Right lobe of liver (tissue), 6 donors: ENCODE results near the gene HCN3. TPM values are rescaled to one million over a fixed set of nuclear protein-coding genes. Genes with fewer than 3 reads are reported as not detected.

ENCODE experiments used
- ATAC-seq, 4 donors: fragments of 200-7000 bp; cut with Tn5 transposase; one replicate each; pipeline ENCODE4 v1.9.1; 2020; ENCODE audit warnings: mild to moderate bottlenecking in 4 of 4, moderate library complexity in 4 of 4
- DNase-seq, 3 donors: peaks; one replicate each; pipeline ENCODE4 v3.0.0-alpha.2; 2020
- H3K27ac ChIP-seq, 3 donors: fragments of 200-600 bp; one replicate each; pipeline ENCODE4 v1.8.0; 2022
- H3K27me3 ChIP-seq, 2 donors: fragments of 200-600 bp; one replicate each; pipeline ENCODE4 v1.8.0; 2022
- H3K36me3 ChIP-seq, 4 donors: fragments of 200-600 bp; sonication (generic) in 1 of 4; one replicate each; pipeline versions ENCODE4 v1.5.1 to v1.8.0; 2017 to 2022; ENCODE audit warnings: control low read depth in 1 of 4
- H3K4me1 ChIP-seq, 4 donors: fragments of 200-600 bp; sonication (generic) in 1 of 4; one replicate each; pipeline versions ENCODE4 v1.5.1 to v1.8.0; 2017 to 2022; ENCODE audit warnings: control low read depth in 1 of 4
- H3K4me3 ChIP-seq, 3 donors: fragments of 200-600 bp; one replicate each; pipeline ENCODE4 v1.8.0; 2022
- H3K9me3 ChIP-seq, 4 donors: fragments of 200-600 bp; sonication (generic) in 1 of 4; one replicate each; pipeline versions ENCODE4 v1.5.1 to v1.8.0; 2017 to 2022; ENCODE audit warnings: control low read depth in 1 of 4
- CTCF ChIP-seq, 4 donors: fragments of 200-600 bp in 3 of 4; fragments of 450-650 bp in 1 of 4; IDR thresholded peaks; one replicate each; pipeline versions ENCODE4 v1.5.1 to v1.8.0; 2016 to 2022; ENCODE audit warnings: antibody characterized with exemption in 4 of 4, mild to moderate bottlenecking in 2 of 4
- POLR2A ChIP-seq: fragments of 450-650 bp; IDR thresholded peaks from one replicate; pipeline ENCODE4 v1.6.1; 2017; ENCODE audit warnings: antibody characterized with exemption, mild to moderate bottlenecking
- WGBS: methylation state at CpG from one replicate; pipeline ENCODE4 v1.1.6; 2018; ENCODE audit warnings: low coverage, low lambda C conversion rate; ENCODE audit not compliant: insufficient coverage; ENCODE audit errors: missing lambda C conversion rate; 5-methylcytosine and 5-hydroxymethylcytosine counted together
- intact Hi-C, 2 donors: fragments of 100-400 bp; cut with DNase I; formaldehyde crosslinking; loops; one replicate each; pipeline versions ENCODE4 v1.11.2 to v1.14.1; 2022
- total RNA-seq, 6 experiments: library from RNA; depleted of rRNA in 2 of 6; stranded (reverse); fragments of >200 nt in 2 of 6; fragmentation: NEBNext Ultra II Directional in 3 of 6; extraction: Animal tissue kit (Norgen Biotek cat#: 25700) in 3 of 6; gene quantifications; one replicate each; pipeline versions ENCODE4 v1.1.0 to v1.2.4, GENCODE V29; 2016 to 2023
- donor health status: DM: no; HTN: yes; CAD: no.
- donor health status: DM: no; HTN: no; CAD: no.
- donor health status: DM: no; HTN: no; CAD: no.
- donor health status: DM: no; HTN: yes; CAD: no.
- donor health status: DM: no; HTN: yes; CAD: no.

HCN3 gene
- total RNA-seq, 6 experiments from 2014 or later = 0.56 to 1.6 (median 1.2) TPM

GRCh38 chr1:155308493-155309422 is 31.5 kb downstream of the HCN3 start, which contains the start of gene FDPS:
TSS of gene FDPS (plus strand) at chr1:155308866. CDS start at chr1:155309790, 924 bp downstream.
- intact Hi-C loops = no loop called here
- peak; percentile 99 to 100 (median 99) for DNase-seq
- Histone ChIP-seq H3K9me3 (no peaks in the 10 kb centered on the region), H3K36me3 (peaks cover 0 to 18% (median 0%) of the 10 kb centered on the region in 4 donors), H3K27me3 (no peaks in the 10 kb centered on the region), H3K4me3 (peak within 1 kb of the TSS; percentile 50 to 91 (median 84)), H3K27ac (peak within 1 kb of the TSS; percentile 82 to 92 (median 84)), H3K4me1 (peaks cover 0 to 25% (median 9%) of the 10 kb centered on the region in 4 donors)
- TF ChIP-seq CTCF (IDR thresholded peaks at IDR 0.05) = peak in 3 of 4 donors; percentile 16 to 23 (median 22)
- TF ChIP-seq POLR2A = peak; percentile 80
- WGBS = 1% methylated on average over 21 of the region's 51 CpGs
- ATAC-seq = peak; percentile 93 to 97 (median 96)

GRCh38 chr1:155309423-155310021 is 32.3 kb downstream of the HCN3 start:
- peaks cover 0 to 18% (median 0%) of the 10 kb centered on the region in 4 donors for H3K36me3 ChIP-seq
- peak overlapping the region; percentile 50 to 91 (median 84) for H3K4me3 ChIP-seq
- DNase-seq (peak; percentile 72 to 75 (median 73)), ATAC-seq (peak in 2 of 4 donors; percentile 8 to 14)
- peak overlapping the region; percentile 82 to 92 (median 84) for H3K27ac ChIP-seq
- TF ChIP-seq CTCF (IDR thresholded peaks at IDR 0.05) = no peak
- no peak for TF ChIP-seq POLR2A
- no peaks in the 10 kb centered on the region for H3K9me3 ChIP-seq
- intact Hi-C loops = no loop called here
- H3K27me3 ChIP-seq = no peaks in the 10 kb centered on the region
- peaks cover 0 to 25% (median 9%) of the 10 kb centered on the region in 4 donors for H3K4me1 ChIP-seq
- 3% methylated on average over 8 of the region's 11 CpGs for WGBS

GRCh38 chr1:155313261-155313660 is 36.0 kb downstream of the HCN3 start:
- Histone ChIP-seq H3K36me3 (peaks cover 0 to 26% (median 0%) of the 10 kb centered on the region in 4 donors), H3K27me3 (no peaks in the 10 kb centered on the region), H3K27ac (no peak overlapping the region), H3K4me3 (no peak overlapping the region), H3K4me1 (peaks cover 0 to 16% (median 5%) of the 10 kb centered on the region in 4 donors), H3K9me3 (no peaks in the 10 kb centered on the region)
- DNase-seq (no peak), ATAC-seq (no peak)
- intact Hi-C loops = no loop called here
- 87% methylated on average over 7 of the region's 8 CpGs for WGBS
- TF ChIP-seq POLR2A (no peak), CTCF (IDR thresholded peaks at IDR 0.05) (no peak)

- Histone ChIP-seq H3K4me3 (no peak overlapping the region), H3K27ac (no peak overlapping the region), H3K9me3 (no peaks in the 10 kb centered on the region), H3K4me1 (peaks cover 0 to 5% (median 0%) of the 10 kb centered on the region in 4 donors), H3K27me3 (no peaks in the 10 kb centered on the region), H3K36me3 (peaks cover 0 to 38% (median 0%) of the 10 kb centered on the region in 4 donors)
- DNase-seq = no peak
- no peak for TF ChIP-seq CTCF (IDR thresholded peaks at IDR 0.05)
- TF ChIP-seq POLR2A = no peak
- WGBS = 49% methylated on average over 3 of the region's 3 CpGs
- no peak for ATAC-seq
- intact Hi-C loops = no loop called here
Observed at GRCh38 chr1:155316922-155317321, 39.7 kb downstream of the HCN3 start.
